ENCODE measurements around the gene FAM20C.
"Not testable (repeated sequence)": the region's sequence is repeated elsewhere in the genome, so short reads cannot be mapped to it uniquely, and the experiment has no call there.

Gene FAM20C

DNA sequence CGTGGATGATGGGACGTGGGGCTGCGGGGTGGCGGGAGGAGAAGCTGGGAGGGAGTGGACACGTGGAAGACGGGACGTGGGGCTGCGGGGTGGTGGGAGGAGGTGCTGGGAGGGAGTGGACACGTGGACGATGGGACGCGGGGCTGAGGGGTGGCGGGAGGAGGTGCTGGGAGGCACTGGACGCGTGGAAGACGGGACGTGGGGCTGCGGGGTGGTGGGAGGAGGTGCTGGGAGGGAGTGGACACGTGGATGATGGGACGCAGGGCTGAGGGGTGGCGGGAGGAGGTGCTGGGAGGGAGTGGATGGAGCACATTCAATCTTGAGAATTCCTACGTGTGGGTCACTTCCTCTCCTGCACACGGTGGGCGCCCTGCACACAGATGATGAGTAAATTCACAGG lies 104.8 kb downstream of the FAM20C start:
- not testable (repeated sequence) for DNase-seq

DNA sequence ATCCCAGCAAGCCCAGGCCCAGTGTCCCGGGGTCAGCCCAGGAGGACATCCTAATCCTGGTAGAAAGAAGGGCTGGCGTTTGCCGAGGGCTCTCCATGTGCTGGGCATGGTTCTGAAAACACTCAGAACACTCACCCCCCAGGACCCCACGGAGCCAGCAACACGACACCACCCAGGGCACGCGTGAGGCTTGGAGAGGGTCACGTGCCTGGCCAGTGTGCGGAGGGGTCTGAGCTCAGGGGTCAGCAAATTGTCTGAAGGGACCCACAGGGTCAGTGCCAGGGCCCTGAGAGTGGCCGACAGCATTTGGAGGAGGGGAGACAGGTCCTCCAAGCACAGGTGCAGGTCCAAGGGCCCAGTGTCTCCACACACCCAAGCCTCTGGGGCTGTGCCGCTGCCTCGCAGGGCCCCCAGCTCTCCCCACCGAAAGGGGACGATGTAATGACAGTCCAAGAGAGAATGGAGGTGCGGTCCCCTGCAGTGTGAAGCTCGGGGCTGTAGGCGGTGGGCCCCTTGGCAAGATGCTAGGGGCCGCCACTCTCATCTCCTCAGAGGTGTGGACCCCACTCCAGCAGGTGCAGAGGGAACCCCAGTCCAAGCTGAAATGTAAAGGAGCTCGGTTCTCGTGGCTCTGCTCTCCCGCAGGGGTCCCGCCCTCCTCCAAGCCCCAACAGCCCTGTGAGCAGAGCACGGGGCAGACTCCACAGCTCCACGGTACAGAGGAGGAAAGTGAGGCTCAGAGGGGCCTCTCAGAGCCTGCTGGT lies 105.4 kb downstream of the FAM20C start:
- DNase-seq = no peak

- DNase-seq = no peak
These were observed 106.0 kb downstream of the FAM20C start for GRCh38 chr7:298375-298702.

- no peak for DNase-seq
These were observed 106.4 kb downstream of the FAM20C start for GRCh38 chr7:298743-299142.

DNA sequence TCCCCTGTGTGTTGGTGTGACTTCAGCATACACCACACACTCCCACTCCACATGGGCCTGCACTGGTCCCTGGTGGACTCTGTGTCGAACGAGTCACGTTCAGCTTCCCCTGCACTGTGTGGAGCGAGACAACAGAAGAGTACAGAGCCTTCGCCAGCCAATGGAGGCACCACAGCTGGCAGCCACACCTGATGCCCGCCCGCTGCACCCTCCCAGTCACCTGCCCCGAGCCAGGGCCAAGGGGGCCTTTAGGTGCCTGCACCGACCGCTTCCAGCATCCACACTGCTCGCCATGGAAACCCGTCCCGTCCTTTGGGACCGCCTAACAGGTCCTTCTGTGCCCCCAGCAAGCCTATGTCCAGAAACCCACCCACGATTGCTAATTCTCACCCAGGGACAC lies 106.8 kb downstream of the FAM20C start:
- no peak for DNase-seq

GRCh38 chr7:299628-300027 lies 107.3 kb downstream of the FAM20C start:
- no peak for DNase-seq

GRCh38 chr7:300048-300447 lies 107.7 kb downstream of the FAM20C start:
- no peak for DNase-seq

DNA sequence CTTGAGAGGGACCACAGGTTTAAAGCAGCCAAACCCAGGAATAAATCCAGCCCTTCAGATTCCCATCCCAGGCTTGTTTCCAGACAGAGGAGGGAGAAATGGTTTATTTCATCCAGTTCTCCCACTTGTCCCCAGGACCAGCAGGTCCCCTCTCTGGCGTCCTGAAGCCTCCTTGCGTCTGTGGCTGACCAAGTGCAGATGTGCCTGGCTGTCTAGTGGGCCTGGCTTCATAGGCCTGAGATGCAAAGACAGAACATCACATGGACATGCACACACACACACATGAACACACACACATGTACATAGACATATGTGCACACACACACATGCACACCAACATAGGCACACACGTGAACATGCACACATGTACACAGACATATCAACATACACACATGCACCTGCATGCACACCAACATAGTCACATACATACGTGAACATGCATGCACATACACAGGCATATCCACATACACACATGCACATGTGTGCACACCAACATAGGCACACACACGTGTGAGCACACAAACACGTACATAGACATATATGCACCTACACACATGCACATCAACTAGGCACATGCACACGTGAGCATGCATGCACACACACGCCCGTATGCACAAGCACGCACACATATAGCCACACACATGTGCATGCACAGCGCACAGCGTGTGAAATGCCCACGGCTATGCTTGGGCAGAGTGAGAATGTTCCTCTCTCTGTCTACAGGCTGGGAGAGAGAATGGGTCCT lies 108.3 kb downstream of the FAM20C start:
- no peak for DNase-seq

DNA sequence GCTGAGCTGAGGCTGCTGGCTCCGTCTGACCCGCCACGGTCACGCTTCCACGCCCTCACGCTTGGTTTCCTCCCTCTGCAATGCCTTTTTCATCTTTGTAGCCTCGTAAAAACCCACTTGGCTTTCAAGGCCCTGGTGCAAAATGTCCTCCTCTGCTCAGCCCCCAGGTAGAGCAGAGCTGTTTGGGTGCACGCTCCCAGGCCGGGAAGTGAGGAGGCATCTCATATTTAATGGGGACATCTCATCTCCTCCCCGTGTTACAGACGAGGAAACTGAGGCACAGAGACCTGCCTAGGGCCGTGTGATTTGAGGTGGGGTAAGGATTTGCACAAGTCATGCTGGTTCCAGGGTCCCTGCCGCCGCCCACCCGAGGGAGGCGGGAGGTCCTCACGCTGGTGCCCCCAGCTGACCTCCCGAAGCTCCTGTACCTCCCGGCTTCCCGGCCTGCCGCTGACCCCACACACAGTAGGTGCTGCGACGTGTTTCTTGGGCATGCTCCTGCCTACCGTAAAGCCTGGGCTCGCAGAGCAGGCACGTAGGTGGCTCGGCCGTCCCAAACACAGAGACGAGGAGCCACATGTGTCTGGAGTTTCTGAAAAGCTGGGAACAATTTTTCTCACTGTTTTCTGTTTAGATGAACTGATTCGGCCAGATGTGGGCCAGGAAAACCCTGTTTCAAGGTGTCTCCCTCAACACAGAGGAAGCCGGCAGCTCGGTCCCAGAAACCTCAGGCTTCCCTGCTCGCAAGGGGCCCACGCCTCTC lies 109.1 kb downstream of the FAM20C start:
- no peak for DNase-seq

DNA sequence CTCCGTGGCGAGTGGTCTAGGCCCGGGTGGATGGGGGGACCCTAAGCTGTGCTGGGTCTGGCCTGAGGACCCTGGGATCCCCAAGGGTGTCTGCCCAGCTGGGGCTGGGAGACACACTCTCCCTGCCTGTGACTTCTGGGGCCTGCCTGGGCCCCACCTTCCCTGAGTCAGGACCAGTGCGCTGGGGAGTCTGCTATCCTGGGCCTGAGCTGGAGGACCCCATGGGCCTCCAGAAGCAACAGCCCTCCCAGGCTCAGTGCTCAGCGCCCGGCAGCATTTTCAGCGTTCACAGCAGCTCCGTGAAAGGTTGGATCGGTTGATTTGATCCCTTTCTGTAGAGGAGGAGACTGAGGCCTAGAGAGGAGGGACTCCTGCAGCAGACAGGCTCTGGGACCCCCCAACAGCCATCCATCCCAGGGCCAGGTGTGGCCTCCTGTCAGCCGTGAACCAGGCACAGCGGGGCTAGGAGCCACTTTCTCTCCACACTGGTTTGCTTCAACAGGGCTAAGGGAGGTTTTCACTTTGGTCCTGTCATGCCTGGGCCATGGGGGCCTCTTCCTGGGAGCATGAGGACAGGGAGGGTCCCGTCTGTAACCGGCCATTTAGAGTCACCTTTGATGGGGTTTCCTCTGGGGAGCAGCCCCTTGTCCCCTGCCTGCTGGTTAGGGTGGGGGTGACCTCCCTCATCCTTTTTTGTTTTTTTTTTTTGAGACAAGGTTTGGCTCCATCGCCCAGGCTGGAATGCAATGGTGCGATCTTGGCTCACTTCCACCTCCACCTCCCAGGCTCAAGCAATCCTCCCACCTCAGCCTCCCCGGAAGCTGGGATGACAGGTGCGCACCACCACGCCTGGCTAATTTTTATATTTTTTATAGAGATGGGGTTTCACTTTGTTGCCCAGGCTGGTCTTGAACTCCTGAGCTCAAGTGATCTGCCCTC lies 110.0 kb downstream of the FAM20C start:
- no peak for DNase-seq

- no peak for DNase-seq
These were observed 111.1 kb downstream of the FAM20C start for GRCh38 chr7:303425-303824.

- no peak for DNase-seq
These were observed 111.7 kb downstream of the FAM20C start for GRCh38 chr7:303884-304573.

GRCh38 chr7:304574-305409 lies 112.4 kb downstream of the FAM20C start:
- no peak for DNase-seq

GRCh38 chr7:305410-306151 lies 113.2 kb downstream of the FAM20C start:
- DNase-seq = no peak

DNA sequence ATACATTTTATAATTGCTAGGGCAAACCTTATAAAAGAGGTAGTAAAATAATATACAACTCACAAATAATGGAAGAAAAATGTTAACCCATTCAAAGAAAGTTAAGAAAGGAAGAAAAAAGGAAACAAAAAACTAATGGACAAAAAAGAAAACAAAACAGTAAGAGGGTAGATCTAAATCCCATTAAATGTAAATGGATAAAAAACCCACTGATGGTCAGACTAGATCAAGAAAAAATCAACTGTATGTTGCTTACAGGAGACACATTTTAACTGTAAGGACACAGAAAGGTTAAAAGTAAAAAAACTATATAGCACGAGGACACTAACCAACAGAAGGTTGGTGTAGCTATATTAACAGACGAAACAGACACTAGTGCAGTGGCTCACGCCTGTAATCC lies 115.6 kb downstream of the FAM20C start:
- DNase-seq = no peak

- no peak for DNase-seq
These were observed 117.3 kb downstream of the FAM20C start for GRCh38 chr7:309586-310228.
